Fibroblast of the aortic adventitia (primary cell): ENCODE data around the gene RYR3. TPM values are rescaled to one million over a fixed set of nuclear protein-coding genes. Genes with fewer than 3 reads are reported as not detected.
A peak's percentile ranks its signal among the peaks of the same experiment; 100 is the strongest.

Experiments
- DNase-seq: peaks from one replicate; pipeline ENCODE4 v3.0.0-alpha.2; 2010; ENCODE audit warnings: low read depth
- H3K4me3 ChIP-seq: 2 replicates; pipeline ENCODE4 v1.5.1; 2011; ENCODE audit warnings: low read depth, mild to moderate bottlenecking, control low read depth, low read length, moderate library complexity
- CTCF ChIP-seq: IDR thresholded peaks from 2 replicates; pipeline ENCODE4 v1.5.1; 2011; ENCODE audit warnings: mild to moderate bottlenecking, low read length, control low read depth, inconsistent platforms; ENCODE audit not compliant: insufficient read depth
- total RNA-seq: library from RNA; depleted of rRNA; stranded (reverse); fragments of >200 nt; gene quantifications from 2 replicates; pipeline ENCODE4 v1.2.3, GENCODE V29; 2012; ENCODE audit warnings: low replicate concordance

RYR3 gene
- total RNA-seq, 1 donor, result not detected

GRCh38 chr15:33882921-33883320 is 572.2 kb downstream of the RYR3 start:
- no peak overlapping the region for H3K4me3 ChIP-seq
- DNase-seq, result no peak
- no peak for TF ChIP-seq CTCF

- TF ChIP-seq CTCF, result no peak
Observed at GRCh38 chr15:33888176-33888575, 577.4 kb downstream of the RYR3 start.

GRCh38 chr15:33894193-33894592 is 583.4 kb downstream of the RYR3 start:
- TF ChIP-seq CTCF, result no peak
- no peak overlapping the region for H3K4me3 ChIP-seq
- DNase-seq, result no peak

More at GRCh38 chr15:33888176-33888575, 577.4 kb downstream of the RYR3 start:
- H3K4me3 ChIP-seq, result no peak overlapping the region
- DNase-seq, result no peak

- TF ChIP-seq CTCF, result no peak
- no peak for DNase-seq
Observed at GRCh38 chr15:33902043-33902442, 591.3 kb downstream of the RYR3 start.

GRCh38 chr15:33903661-33904060 is 592.9 kb downstream of the RYR3 start:
- no peak for DNase-seq
- no peak for TF ChIP-seq CTCF
- H3K4me3 ChIP-seq, result no peak overlapping the region

More at GRCh38 chr15:33902043-33902442, 591.3 kb downstream of the RYR3 start:
- H3K4me3 ChIP-seq, result no peak overlapping the region

- H3K4me3 ChIP-seq, result no peak overlapping the region
- peak; percentile 18 for DNase-seq
- TF ChIP-seq CTCF, result no peak
Observed at GRCh38 chr15:33907326-33907725, 596.6 kb downstream of the RYR3 start.

GRCh38 chr15:33908406-33908805 is 597.6 kb downstream of the RYR3 start:
- DNase-seq, result peak; percentile 49
- H3K4me3 ChIP-seq, result no peak overlapping the region
- TF ChIP-seq CTCF, result no peak
